K562 (cell line): ENCODE measurements around the gene CUL9. TPM values are rescaled to one million over a fixed set of nuclear protein-coding genes. Genes with fewer than 3 reads are reported as not detected.

Experiments used
- ARID1B ChIP-seq: fragments of 450-650 bp; IDR thresholded peaks from 2 replicates; pipeline ENCODE4 v1.6.1; 2016; ENCODE audit warnings: antibody characterized with exemption, mild to moderate bottlenecking, inconsistent platforms
- ELK1 ChIP-seq: sonication (generic); formaldehyde crosslinking; IDR thresholded peaks from 2 replicates; pipeline ENCODE4 v1.8.1; 2022; ENCODE audit warnings: missing genetic modification reagents
- EP400 ChIP-seq: fragments of 450-650 bp; IDR thresholded peaks from 2 replicates; pipeline ENCODE4 v1.6.1; 2017; ENCODE audit warnings: antibody characterized with exemption, mild to moderate bottlenecking, moderate library complexity
- FOXO4 ChIP-seq: fragments of 450-650 bp; formaldehyde crosslinking; IDR thresholded peaks from 2 replicates; pipeline ENCODE4 v1.4.0; 2020; ENCODE audit warnings: mild to moderate bottlenecking, moderate library complexity
- GABPB1 ChIP-seq: sonication (generic); formaldehyde crosslinking; IDR thresholded peaks from 2 replicates; pipeline ENCODE4 v1.8.0; 2022; ENCODE audit warnings: mild to moderate bottlenecking, missing genetic modification reagents
- HDAC6 ChIP-seq: IDR thresholded peaks from 2 replicates; pipeline ENCODE4 v1.6.1; 2012; ENCODE audit warnings: low read depth, mild to moderate bottlenecking, control low read depth, inconsistent platforms, low read length, moderate library complexity
- HNRNPK ChIP-seq: fragments of 200-400 bp; formaldehyde crosslinking; IDR thresholded peaks from one replicate; pipeline ENCODE4 v1.6.1; 2018; ENCODE audit warnings: mild to moderate bottlenecking, low read depth, low read length; ENCODE audit not compliant: poor library complexity, severe bottlenecking
- MBD2 ChIP-seq: sonication (generic); IDR thresholded peaks from 2 replicates; pipeline ENCODE4 v1.6.1; 2016; ENCODE audit warnings: low read depth, borderline replicate concordance
- MEF2A ChIP-seq: IDR thresholded peaks from 2 replicates; pipeline ENCODE4 v1.6.1; 2011; ENCODE audit warnings: low read depth, mild to moderate bottlenecking, low read length, moderate library complexity; ENCODE audit not compliant: control insufficient read depth
- MTF1 ChIP-seq: fragments of 250-450 bp; sonication (Bioruptor Pico); IDR thresholded peaks from 2 replicates; pipeline ENCODE4 v1.9.0; 2021; ENCODE audit warnings: moderate library complexity, mild to moderate bottlenecking, inconsistent platforms, borderline replicate concordance
- NFRKB ChIP-seq: fragments of 450-650 bp; IDR thresholded peaks from 2 replicates; pipeline ENCODE4 v1.6.1; 2016; ENCODE audit warnings: low read depth
- NR3C1 ChIP-seq: sonication (generic); formaldehyde crosslinking; IDR thresholded peaks from 2 replicates; pipeline ENCODE4 v1.8.1; 2022; ENCODE audit warnings: missing genetic modification reagents
- POLR2B ChIP-seq: fragments of 450-650 bp; IDR thresholded peaks from 2 replicates; pipeline ENCODE4 v1.6.1; 2018; ENCODE audit warnings: low read depth; ENCODE audit not compliant: partially characterized antibody
- SMARCA5 ChIP-seq: fragments of 450-650 bp; IDR thresholded peaks from 2 replicates; pipeline ENCODE4 v1.6.1; 2016
- SNRNP70 ChIP-seq: fragments of 200-400 bp; formaldehyde crosslinking; optimal IDR thresholded peaks from 2 replicates; pipeline ENCODE3; 2017; ENCODE audit warnings: low read depth, low read length
- TEAD4 ChIP-seq, 2 experiments: sonication (generic) in 1 of 2; formaldehyde crosslinking in 1 of 2; IDR thresholded peaks; 2 replicates each; pipeline versions ENCODE4 v1.6.1 to v1.8.0; 2012 to 2022; ENCODE audit warnings: borderline replicate concordance in 1 of 2, inconsistent platforms in 1 of 2, low read length in 1 of 2, mild to moderate bottlenecking in 1 of 2, missing genetic modification reagents in 1 of 2
- THRA ChIP-seq: fragments of 450-650 bp; IDR thresholded peaks from 2 replicates; pipeline ENCODE4 v1.6.1; 2017; ENCODE audit warnings: mild to moderate bottlenecking, moderate library complexity
- ZNF124 ChIP-seq: sonication (generic); formaldehyde crosslinking; IDR thresholded peaks from 2 replicates; pipeline ENCODE4 v1.8.1; 2022; ENCODE audit warnings: missing genetic modification reagents
- ZNF609 ChIP-seq: sonication (generic); formaldehyde crosslinking; IDR thresholded peaks from 2 replicates; pipeline ENCODE4 v1.8.1; 2023; ENCODE audit warnings: missing genetic modification reagents, mild to moderate bottlenecking, borderline replicate concordance
- polyA plus RNA-seq, 8 experiments: library from polyadenylated mRNA; depleted of rRNA in 4 of 8; stranded (reverse) in 5 of 8; unstranded in 3 of 8; fragments of >200 nt; fragmentation: Nextera tagmentation in 2 of 8; fragmentation: Illumina TruSeq in 1 of 8; extraction: Ambion mirVana in 2 of 8; extraction: Trizol in 1 of 8; gene quantifications; 2 replicates each; pipeline versions ENCODE4 v1.2.1 to v1.2.3, GENCODE V29; 2011 to 2014; ENCODE audit warnings: inconsistent platforms in 1 of 8, missing spikeins in 1 of 8
- total RNA-seq, 7 experiments: library from RNA; depleted of rRNA in 6 of 7; stranded (reverse); fragments of >200 nt in 6 of 7; fragmentation: Illumina TruSeq in 2 of 7; extraction: Trizol in 2 of 7; gene quantifications; 2 replicates each; pipeline versions ENCODE4 v1.2.1 to v1.2.3, GENCODE V29; 2011 to 2021; ENCODE audit warnings: low replicate concordance in 1 of 7

CUL9 gene
- total and polyA plus RNA-seq, 9 of the 15 experiments (the other 6 are each of a cell fraction or from before 2014, with no cell fraction given), result 0.50 to 20.7 (median 6.6) TPM

GRCh38 chr6:43170931-43171706 is 10.9 kb upstream of the CUL9 start, which contains the start of gene SRF (continued):
- peak; percentile 85 for TF ChIP-seq ZNF609 (CRISPR knock-in tag)
- TF ChIP-seq ZNF124 (CRISPR knock-in tag), result no peak
- TF ChIP-seq MBD2, result peak; percentile 50
- no peak for TF ChIP-seq NFRKB
- 0 out of 2 replicates have a peak, but pooled peaks have one; percentile 37 for TF ChIP-seq NR3C1 (CRISPR knock-in tag)
- TF ChIP-seq ARID1B, result no peak
- TF ChIP-seq MEF2A, result 0 out of 2 replicates have a peak, but pooled peaks have one; percentile 11
- peak; percentile 58; the same call in 1 of the 2 replicates for TF ChIP-seq GABPB1 (CRISPR knock-in tag)
- no peak for TF ChIP-seq FOXO4
- TF ChIP-seq SMARCA5, result no peak
- no peak for TF ChIP-seq HDAC6
- no peak for TF ChIP-seq THRA
- TF ChIP-seq MTF1, result no peak
- TF ChIP-seq HNRNPK, result no peak
- TF ChIP-seq ELK1 (CRISPR knock-in tag), result no peak
- no peak for TF ChIP-seq SNRNP70
- TF ChIP-seq POLR2B, result peak; percentile 74
- no peak; the same call in 1 of the 2 replicates for TF ChIP-seq TEAD4 (IDR thresholded peaks at IDR 0.05; ENCODE audit: low read length)
- TF ChIP-seq TEAD4 (CRISPR knock-in tag; IDR thresholded peaks at IDR 0.05; ENCODE audit: borderline replicate concordance), result no peak
- TF ChIP-seq EP400, result peak; percentile 67
